ENCODE data around the gene SCN1A.

SCN1A gene

DNA sequence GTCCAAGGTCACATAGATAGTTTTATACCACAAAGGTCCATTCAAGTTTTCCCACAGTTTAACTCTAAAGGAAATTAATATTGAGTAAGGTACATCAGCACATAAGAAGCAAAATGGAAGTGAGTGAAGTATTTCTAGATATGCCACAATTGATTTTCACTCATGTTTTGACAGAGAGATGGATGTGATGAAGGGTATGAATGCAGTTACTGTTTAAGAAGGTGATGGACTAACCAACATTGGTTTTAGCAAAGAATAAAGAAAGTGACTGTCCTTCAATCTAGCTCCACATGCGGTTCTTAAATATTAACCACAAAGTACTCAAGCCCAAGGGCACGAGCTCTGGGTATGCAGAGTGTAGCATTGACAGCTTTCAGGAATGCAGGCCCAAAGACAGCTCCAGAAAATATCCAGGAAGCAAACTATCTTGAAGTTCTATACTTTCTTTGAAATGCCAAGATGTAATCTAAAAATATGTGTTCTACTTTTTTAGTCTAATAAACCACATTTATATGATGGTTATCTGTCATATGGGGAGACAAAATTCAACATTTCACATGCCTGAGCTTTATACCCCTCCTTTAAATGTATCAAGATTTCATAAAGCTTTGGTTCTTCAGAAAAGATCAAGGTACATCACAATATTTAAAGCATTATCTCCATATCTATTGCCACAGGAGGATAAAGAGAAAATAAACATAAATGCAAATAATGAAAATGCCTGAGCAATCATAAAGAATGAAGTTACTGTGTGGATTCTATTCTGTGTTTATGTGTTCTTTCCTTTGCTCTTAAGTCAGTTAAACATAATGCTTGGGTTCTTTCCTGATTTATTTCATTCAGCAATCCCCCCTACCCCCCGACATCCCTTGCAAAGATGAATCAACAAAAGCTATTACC lies 6.7 kb upstream of the SCN1A start:
- H3K36me3 ChIP-seq (ENCODE audit: control insufficient read depth, insufficient read depth, low read length) = no peaks in the 10 kb centered on the region
- no peaks in the 10 kb centered on the region for H3K9me3 ChIP-seq (ENCODE audit: control insufficient read depth, insufficient read depth, low read length)
- no peak overlapping the region for H3K4me3 ChIP-seq (ENCODE audit: low read depth, low read length)
- H3K9ac ChIP-seq (ENCODE audit: low read depth, low read length) = no peak overlapping the region
- no peaks in the 10 kb centered on the region for H3K4me1 ChIP-seq (ENCODE audit: control insufficient read depth, insufficient read depth, low read length)
- H3K27me3 ChIP-seq (ENCODE audit: control insufficient read depth, insufficient read depth, low read length) = no peaks in the 10 kb centered on the region

DNA sequence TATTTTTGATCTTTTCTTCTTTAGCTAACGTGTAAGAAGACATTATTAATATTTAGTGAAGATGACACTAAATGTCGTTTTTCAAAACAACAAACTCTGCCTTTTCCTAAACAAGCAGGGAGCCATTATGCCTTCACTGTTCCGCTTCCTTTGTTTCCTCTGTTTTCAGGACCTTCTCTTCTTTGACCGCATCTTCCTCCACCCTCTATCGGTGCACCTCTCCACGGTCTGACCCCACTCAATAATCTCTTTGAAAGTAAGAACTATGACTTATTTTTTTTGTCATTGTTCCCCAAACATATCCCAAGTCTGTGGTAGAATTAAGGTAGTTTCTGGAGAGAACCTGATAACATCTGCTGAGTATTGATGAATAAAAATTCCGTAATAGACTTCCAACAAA lies 5.8 kb upstream of the SCN1A start:
- H3K27me3 ChIP-seq (ENCODE audit: control insufficient read depth, insufficient read depth, low read length) = no peaks in the 10 kb centered on the region
- no peaks in the 10 kb centered on the region for H3K9me3 ChIP-seq (ENCODE audit: control insufficient read depth, insufficient read depth, low read length)
- no peaks in the 10 kb centered on the region for H3K36me3 ChIP-seq (ENCODE audit: control insufficient read depth, insufficient read depth, low read length)
- H3K9ac ChIP-seq (ENCODE audit: low read depth, low read length) = no peak overlapping the region
- H3K4me1 ChIP-seq (ENCODE audit: control insufficient read depth, insufficient read depth, low read length) = no peaks in the 10 kb centered on the region
- H3K4me3 ChIP-seq (ENCODE audit: low read depth, low read length) = no peak overlapping the region

DNA sequence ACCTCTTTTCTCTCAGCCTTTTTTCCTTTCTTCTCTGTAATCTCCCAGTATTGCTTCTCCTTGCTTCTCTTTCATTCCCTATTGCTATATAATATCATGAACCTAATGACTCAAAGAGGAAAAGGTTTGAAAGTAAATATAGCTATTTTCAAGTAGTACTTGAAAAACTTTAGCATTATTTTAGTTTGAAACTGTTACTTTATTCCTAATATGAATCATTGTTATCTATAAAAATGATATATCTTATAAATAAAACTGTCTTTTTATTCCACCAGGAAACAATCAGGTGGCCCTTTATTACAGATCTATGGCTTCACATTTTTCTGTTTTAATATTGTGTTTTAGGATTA lies 311 bp upstream of the SCN1A start:
- H3K4me1 ChIP-seq (ENCODE audit: control insufficient read depth, insufficient read depth, low read length) = peaks cover 4% of the 10 kb centered on the region
- no peak overlapping the region for H3K4me3 ChIP-seq (ENCODE audit: low read depth, low read length)
- H3K9ac ChIP-seq (ENCODE audit: low read depth, low read length) = no peak overlapping the region
- no peaks in the 10 kb centered on the region for H3K36me3 ChIP-seq (ENCODE audit: control insufficient read depth, insufficient read depth, low read length)
- H3K27me3 ChIP-seq (ENCODE audit: control insufficient read depth, insufficient read depth, low read length) = no peaks in the 10 kb centered on the region
- no peaks in the 10 kb centered on the region for H3K9me3 ChIP-seq (ENCODE audit: control insufficient read depth, insufficient read depth, low read length)

DNA sequence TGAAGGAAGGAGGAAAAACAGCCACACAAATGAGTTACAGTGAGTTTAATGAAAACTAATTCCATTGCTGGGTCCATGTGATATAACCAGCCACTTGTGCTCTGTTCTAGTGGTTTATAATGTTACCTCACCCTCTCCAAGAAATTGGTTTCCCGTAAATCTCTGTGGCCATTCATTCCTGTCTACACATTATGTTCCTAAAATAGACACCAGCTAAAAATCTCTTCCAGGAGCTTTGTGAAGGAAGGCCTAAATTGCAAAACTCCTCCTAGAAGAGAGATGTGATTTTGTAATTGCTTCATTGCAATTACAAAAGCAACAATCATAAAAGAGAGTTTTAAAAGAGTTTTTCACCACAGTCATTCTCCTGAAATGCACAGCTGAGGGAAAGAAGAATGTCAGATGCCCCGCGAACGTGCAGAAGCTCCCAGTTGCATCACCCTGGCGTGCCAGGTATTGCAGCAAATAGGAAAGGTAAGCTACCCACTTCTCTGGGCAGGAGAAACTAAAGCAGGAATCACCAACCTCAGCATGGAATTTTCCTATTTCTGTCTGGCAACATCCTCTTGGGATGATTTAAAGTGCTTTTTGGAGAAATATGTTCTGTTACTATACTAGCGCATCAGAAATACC lies 1.7 kb downstream of the SCN1A start:
- no peak overlapping the region for H3K9ac ChIP-seq (ENCODE audit: low read depth, low read length)

DNA sequence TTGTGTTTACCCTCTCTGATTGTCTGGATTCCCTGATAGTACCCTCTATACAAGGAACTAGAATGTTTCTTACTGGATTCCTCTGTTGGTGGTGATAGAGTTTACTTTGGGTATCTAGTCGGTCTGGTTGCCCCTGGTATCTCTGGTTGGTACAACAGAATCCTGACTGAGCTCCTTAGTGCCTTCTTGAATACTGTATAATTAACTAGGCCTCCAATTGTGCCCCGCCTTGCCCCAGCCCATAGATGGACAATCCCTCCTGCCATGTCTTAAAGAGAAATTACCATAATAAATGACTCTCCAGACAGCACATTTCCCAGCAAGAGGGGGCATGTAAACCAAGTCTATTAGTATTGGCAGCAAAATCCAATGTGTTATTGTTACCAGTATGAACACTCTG lies 2.3 kb downstream of the SCN1A start:
- H3K27me3 ChIP-seq (ENCODE audit: control insufficient read depth, insufficient read depth, low read length) = no peaks in the 10 kb centered on the region
- no peak overlapping the region for H3K9ac ChIP-seq (ENCODE audit: low read depth, low read length)
- H3K4me1 ChIP-seq (ENCODE audit: control insufficient read depth, insufficient read depth, low read length) = peaks cover 4% of the 10 kb centered on the region
- no peaks in the 10 kb centered on the region for H3K36me3 ChIP-seq (ENCODE audit: control insufficient read depth, insufficient read depth, low read length)
- H3K9me3 ChIP-seq (ENCODE audit: control insufficient read depth, insufficient read depth, low read length) = no peaks in the 10 kb centered on the region
- no peak overlapping the region for H3K4me3 ChIP-seq (ENCODE audit: low read depth, low read length)

More for the DNA sequence above, 1.7 kb downstream of the SCN1A start:
- peaks cover 4% of the 10 kb centered on the region for H3K4me1 ChIP-seq (ENCODE audit: control insufficient read depth, insufficient read depth, low read length)
- no peaks in the 10 kb centered on the region for H3K27me3 ChIP-seq (ENCODE audit: control insufficient read depth, insufficient read depth, low read length)
- no peak overlapping the region for H3K4me3 ChIP-seq (ENCODE audit: low read depth, low read length)
- H3K36me3 ChIP-seq (ENCODE audit: control insufficient read depth, insufficient read depth, low read length) = no peaks in the 10 kb centered on the region
- no peaks in the 10 kb centered on the region for H3K9me3 ChIP-seq (ENCODE audit: control insufficient read depth, insufficient read depth, low read length)

DNA sequence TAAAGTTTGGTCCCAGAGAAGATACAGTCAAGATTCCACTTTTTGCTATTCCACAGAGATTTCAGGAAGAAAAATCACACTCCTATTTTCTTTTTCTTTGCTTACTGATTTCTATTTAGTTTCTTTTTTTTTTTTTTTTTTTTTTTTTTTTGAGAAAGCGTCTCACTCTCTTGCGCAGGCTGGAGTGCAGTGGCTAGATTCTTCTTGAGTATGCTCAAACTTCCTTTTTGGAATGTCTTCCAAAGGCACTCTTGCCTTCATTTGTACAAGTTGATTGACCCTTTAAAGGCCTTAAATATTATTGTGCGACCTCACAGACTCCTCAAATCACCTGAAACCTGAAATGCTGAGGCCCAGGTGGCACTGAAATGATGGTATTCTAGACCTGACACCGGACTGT lies 9.6 kb downstream of the SCN1A start:
- Histone ChIP-seq H3K9me3 (ENCODE audit: control insufficient read depth, insufficient read depth, low read length) (no peaks in the 10 kb centered on the region), H3K4me1 (ENCODE audit: control insufficient read depth, insufficient read depth, low read length) (no peaks in the 10 kb centered on the region), H3K9ac (ENCODE audit: low read depth, low read length) (no peak overlapping the region), H3K4me3 (ENCODE audit: low read depth, low read length) (no peak overlapping the region), H3K27me3 (ENCODE audit: control insufficient read depth, insufficient read depth, low read length) (no peaks in the 10 kb centered on the region), H3K36me3 (ENCODE audit: control insufficient read depth, insufficient read depth, low read length) (no peaks in the 10 kb centered on the region)

DNA sequence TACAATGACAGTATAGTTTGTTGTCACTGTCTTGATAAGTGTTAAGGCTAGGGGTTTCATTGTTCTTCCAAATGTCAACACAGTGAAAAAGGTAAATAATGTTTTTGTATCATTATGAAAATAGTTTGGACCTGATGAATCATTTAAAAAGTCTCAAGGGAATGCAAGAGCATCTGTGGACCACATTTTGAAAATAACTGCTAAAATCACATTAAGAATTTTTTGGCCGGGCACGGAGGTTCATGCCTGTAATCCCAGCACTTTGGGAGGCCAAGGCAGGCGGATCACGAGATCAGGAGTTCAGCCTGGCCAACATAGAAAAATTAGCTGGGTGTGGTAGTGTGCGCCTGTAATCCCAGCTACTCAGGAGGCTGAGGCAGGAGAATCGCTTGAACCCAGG lies 10.3 kb downstream of the SCN1A start:
- H3K27me3 ChIP-seq (ENCODE audit: control insufficient read depth, insufficient read depth, low read length) = no peaks in the 10 kb centered on the region
- H3K9ac ChIP-seq (ENCODE audit: low read depth, low read length) = no peak overlapping the region
- H3K36me3 ChIP-seq (ENCODE audit: control insufficient read depth, insufficient read depth, low read length) = no peaks in the 10 kb centered on the region
- H3K4me3 ChIP-seq (ENCODE audit: low read depth, low read length) = no peak overlapping the region
- H3K4me1 ChIP-seq (ENCODE audit: control insufficient read depth, insufficient read depth, low read length) = no peaks in the 10 kb centered on the region
- H3K9me3 ChIP-seq (ENCODE audit: control insufficient read depth, insufficient read depth, low read length) = no peaks in the 10 kb centered on the region

DNA sequence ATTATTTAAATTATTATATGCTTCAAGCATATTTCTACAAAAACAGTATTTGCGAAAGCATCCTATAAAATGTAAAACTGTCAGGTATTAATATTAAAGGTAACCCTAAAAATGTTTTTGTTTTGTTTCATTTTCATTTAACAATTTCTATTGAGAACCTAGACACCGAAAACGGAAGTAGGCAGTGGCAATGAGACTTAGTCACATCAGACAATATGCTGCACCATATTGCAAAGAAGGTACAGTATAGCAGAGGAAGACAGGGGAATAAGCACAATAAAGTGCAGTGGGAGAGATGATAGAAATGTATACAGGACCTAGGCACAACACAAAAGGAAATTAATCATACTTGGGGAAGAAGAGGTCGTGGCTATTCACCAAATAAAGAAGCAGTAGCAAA lies 12.2 kb downstream of the SCN1A start:
- Histone ChIP-seq H3K9me3 (ENCODE audit: control insufficient read depth, insufficient read depth, low read length) (no peaks in the 10 kb centered on the region), H3K9ac (ENCODE audit: low read depth, low read length) (no peak overlapping the region), H3K4me1 (ENCODE audit: control insufficient read depth, insufficient read depth, low read length) (no peaks in the 10 kb centered on the region), H3K36me3 (ENCODE audit: control insufficient read depth, insufficient read depth, low read length) (no peaks in the 10 kb centered on the region), H3K4me3 (ENCODE audit: low read depth, low read length) (no peak overlapping the region), H3K27me3 (ENCODE audit: control insufficient read depth, insufficient read depth, low read length) (no peaks in the 10 kb centered on the region)

DNA sequence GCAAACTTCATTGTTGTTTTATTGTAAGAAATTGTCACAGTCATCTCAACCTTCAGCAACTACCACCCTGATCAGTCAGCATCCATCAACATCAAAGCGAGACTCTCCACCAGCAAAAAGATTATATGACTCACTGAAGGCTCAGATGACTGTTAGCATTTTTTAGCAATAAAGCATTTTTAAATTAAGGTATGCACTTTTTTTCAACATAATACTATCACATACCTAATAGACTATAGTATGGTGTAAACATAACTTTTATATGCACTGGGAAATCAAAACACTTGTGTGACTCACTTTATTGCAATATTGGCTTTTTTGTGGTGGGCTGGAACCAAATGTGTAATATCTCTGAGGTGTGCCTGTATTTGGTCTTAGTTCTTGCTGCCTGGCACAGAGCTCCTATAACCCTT lies 15.6 kb downstream of the SCN1A start:
- Histone ChIP-seq H3K4me1 (ENCODE audit: control insufficient read depth, insufficient read depth, low read length) (no peaks in the 10 kb centered on the region), H3K9me3 (ENCODE audit: control insufficient read depth, insufficient read depth, low read length) (no peaks in the 10 kb centered on the region), H3K9ac (ENCODE audit: low read depth, low read length) (no peak overlapping the region), H3K27me3 (ENCODE audit: control insufficient read depth, insufficient read depth, low read length) (no peaks in the 10 kb centered on the region), H3K36me3 (ENCODE audit: control insufficient read depth, insufficient read depth, low read length) (no peaks in the 10 kb centered on the region), H3K4me3 (ENCODE audit: low read depth, low read length) (no peak overlapping the region)

DNA sequence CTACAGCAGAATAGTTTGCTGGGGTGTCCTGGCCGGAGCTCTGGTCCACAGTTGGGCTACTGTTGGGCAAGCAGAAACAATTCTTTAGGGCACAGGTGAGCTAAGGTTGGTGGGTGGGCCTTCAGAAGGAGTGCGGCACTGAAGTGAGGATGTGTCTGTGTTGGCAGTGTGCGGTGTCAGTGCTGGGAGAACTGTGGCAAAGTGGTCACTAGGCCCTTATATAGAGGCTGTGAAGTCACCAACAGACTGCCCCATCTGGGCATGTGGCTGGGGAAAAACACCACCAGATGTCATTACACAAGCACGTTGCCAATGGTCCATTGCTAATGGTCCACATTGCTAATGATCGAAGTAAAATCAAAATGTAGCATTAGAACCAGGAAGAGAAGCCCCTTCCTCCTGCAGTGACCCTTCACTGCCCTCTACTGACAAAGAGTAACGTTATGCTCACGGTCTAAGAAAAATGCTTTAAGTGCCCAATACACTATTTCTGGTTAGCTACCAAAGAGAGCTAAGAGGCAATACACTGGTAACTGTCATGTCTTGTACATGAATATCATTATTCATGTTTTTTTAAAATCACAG lies 21.3 kb downstream of the SCN1A start:
- no peaks in the 10 kb centered on the region for H3K36me3 ChIP-seq (ENCODE audit: control insufficient read depth, insufficient read depth, low read length)
- H3K4me3 ChIP-seq (ENCODE audit: low read depth, low read length) = no peak overlapping the region
- no peaks in the 10 kb centered on the region for H3K27me3 ChIP-seq (ENCODE audit: control insufficient read depth, insufficient read depth, low read length)
- no peaks in the 10 kb centered on the region for H3K4me1 ChIP-seq (ENCODE audit: control insufficient read depth, insufficient read depth, low read length)
- H3K9me3 ChIP-seq (ENCODE audit: control insufficient read depth, insufficient read depth, low read length) = no peaks in the 10 kb centered on the region
- no peak overlapping the region for H3K9ac ChIP-seq (ENCODE audit: low read depth, low read length)

DNA sequence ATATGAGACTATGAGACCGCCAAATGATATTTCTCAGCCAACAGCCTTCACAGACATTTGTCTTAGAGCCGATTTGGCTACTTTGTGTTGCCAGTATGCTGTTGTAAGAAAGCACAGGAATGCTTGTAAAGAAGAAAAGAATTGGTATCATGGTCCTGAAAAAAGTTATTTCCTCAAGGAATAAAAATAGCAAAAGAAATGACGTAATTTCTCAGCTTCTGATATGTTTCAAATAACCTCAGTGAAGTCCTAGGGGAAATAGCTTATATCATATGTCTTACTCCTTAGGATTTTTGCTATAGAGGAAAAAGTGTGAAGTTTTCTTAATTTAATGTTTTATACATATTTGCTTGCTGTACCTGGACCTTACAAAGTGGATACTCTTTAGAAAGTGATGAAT lies 23.0 kb downstream of the SCN1A start:
- Histone ChIP-seq H3K27me3 (ENCODE audit: control insufficient read depth, insufficient read depth, low read length) (no peaks in the 10 kb centered on the region), H3K4me3 (ENCODE audit: low read depth, low read length) (no peak overlapping the region), H3K9ac (ENCODE audit: low read depth, low read length) (no peak overlapping the region), H3K4me1 (ENCODE audit: control insufficient read depth, insufficient read depth, low read length) (no peaks in the 10 kb centered on the region), H3K36me3 (ENCODE audit: control insufficient read depth, insufficient read depth, low read length) (no peaks in the 10 kb centered on the region), H3K9me3 (ENCODE audit: control insufficient read depth, insufficient read depth, low read length) (no peaks in the 10 kb centered on the region)

DNA sequence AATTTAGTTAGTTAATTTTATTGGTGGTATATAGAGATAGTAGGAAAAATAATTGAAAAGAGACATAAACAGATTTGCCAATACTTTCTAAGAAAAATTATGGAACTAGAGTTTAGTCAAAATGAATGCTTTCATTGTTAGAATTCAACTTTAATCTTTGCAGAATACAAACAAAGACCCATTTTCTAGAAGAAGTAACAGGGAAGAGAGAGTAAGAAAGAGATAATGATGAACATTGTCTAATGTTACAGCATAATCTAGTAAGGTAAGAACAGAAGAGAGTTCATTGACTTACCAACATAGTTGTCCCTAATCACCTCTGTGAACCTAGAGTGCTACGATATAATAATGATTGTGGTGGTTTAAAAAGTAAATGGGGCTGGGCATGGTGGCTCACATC lies 23.7 kb downstream of the SCN1A start:
- H3K36me3 ChIP-seq (ENCODE audit: control insufficient read depth, insufficient read depth, low read length) = no peaks in the 10 kb centered on the region
- no peaks in the 10 kb centered on the region for H3K27me3 ChIP-seq (ENCODE audit: control insufficient read depth, insufficient read depth, low read length)
- H3K9ac ChIP-seq (ENCODE audit: low read depth, low read length) = no peak overlapping the region
- H3K4me1 ChIP-seq (ENCODE audit: control insufficient read depth, insufficient read depth, low read length) = no peaks in the 10 kb centered on the region
- H3K4me3 ChIP-seq (ENCODE audit: low read depth, low read length) = no peak overlapping the region
- no peaks in the 10 kb centered on the region for H3K9me3 ChIP-seq (ENCODE audit: control insufficient read depth, insufficient read depth, low read length)

Data from iPS-15b (cell line).